NOMO-1 (cell line): ENCODE results near the gene KRTAP20-3.

Experiments used
- DNase-seq, 2 experiments: peaks; one replicate each; lab custom pipeline; 2025; ENCODE audit not compliant: unreplicated experiment in 2 of 2; lab: John Stamatoyannopoulos, UW

KRTAP20-3 gene

DNA sequence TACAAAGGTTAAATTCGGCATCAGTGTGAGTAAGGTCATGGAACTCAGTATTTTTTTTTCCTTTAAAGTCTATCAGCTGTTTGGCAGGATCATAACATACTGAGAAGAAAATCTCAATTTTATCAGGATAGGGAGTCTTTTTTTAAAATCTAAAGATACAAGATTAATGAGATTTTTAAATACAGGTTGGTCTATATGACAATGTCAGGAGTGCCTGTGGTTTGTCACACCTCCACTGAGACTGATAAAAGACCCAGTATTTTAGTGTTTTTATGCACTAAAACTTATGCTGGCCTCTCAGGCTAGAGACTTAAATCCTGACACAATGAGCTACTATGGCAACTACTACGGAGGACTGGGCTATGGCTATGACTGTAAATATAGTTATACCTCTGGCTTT, at the start of gene KRTAP20-3:
TSS of gene KRTAP20-3 (plus strand) at position 301 of the 400 bp plus-strand sequence.
- no peak for DNase-seq

DNA sequence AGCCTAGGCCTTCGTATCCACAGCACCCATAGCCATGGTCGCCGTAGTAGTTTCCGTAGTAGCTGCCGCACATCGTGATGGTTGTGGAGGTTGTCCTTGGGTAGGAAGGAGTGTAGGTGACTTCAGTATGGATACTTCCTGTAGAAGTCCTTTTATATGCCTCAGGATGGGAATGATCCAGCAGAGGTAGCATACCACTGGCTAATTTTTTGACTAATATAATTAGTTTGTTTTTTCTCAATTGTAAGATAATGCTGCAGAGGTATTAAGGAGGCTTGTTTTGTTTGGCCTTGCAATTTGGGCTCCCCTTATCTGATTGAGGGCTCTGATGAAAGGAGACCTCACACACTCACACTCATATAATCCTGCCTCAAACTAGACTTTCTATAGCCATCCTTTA, 43.9 kb upstream of the KRTAP20-3 start, which contains the start of gene KRTAP6-2:
TSS of gene KRTAP6-2 (minus strand) at position 101 of the 400 bp plus-strand sequence. CDS start at position 73, 28 bp downstream.
- no peak for DNase-seq

DNA sequence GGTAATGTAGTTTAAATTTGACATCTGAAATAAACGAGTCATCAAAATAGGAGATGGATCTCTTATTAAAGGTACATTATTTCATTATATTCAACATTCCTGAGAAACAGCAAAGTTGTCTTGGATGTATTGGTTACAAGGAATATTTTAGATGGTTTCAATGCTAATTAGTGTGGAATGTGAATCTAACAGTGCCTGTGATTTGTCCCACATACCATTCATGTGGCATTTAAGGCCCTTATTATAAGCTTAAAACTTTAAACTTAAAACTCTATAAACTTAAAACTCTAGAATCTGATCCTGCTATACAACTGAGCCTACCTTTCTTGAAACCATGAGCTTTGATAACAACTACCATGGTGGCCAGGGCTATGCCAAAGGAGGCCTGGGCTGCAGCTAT, 41.9 kb upstream of the KRTAP20-3 start, which contains the start of gene KRTAP22-1:
TSS of gene KRTAP22-1 (plus strand) at position 301 of the 400 bp plus-strand sequence.
- DNase-seq: no peak

DNA sequence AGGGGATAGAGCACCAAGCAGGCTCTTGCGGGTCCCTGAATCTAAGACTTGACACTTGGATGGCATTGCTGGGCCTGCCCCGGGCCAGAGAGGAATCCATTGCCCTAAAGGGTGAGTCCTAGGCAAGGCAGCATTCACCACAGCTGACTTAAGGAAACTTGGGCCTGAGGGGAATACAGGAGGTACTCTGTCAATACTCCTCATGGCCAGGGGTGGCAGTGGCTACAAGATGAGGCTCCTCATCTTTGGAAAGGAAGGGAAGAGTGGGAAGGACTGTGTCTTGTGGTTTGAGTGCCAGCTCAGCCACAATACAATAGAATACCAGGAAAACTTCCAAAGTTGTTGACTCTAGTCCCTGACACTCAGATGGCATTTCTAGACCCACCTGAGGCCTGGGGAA, 36.7 kb upstream of the KRTAP20-3 start:
- DNase-seq: no peak

DNA sequence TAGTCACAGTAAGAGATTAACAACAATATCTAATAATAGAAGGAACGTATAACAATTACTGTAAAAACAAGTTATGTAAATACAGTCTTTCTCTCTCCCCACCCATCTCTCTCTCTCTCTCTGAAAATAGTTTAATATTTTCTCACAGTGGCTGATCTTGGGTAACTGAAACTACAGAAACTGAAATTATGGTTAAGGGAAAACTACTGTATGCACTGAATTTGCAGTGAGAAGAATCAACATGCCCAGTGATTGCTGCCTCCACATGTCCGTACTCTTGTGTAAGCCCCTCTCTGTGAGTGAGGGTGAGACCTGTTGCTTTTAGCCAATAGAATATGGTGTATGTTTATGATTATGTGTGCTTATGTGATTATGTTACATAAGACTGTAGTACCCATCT, 30.5 kb upstream of the KRTAP20-3 start:
- no peak for DNase-seq

DNA sequence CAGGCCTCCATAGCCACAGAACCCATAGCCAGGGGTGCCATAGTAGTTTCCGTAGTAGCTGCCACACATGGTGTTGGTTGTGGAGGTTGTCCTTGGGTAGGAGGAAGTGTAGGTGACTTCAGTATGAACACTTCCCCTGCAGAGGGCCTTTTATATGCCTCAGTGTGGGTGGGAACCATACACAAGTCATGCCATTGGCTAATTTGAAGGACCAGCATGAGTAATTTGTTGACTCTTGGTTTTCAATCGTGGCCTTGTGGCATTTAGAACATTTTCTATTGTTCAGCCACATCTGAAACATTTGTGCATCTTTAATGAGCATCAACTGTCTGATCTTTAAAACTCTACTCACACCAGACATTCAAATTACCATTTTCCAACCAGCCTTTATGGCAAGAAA, 28.8 kb upstream of the KRTAP20-3 start, which contains the start of gene KRTAP6-1:
TSS of gene KRTAP6-1 (minus strand) at position 95 of the 400 bp plus-strand sequence. CDS start at position 69, 26 bp downstream.
- DNase-seq: no peak

DNA sequence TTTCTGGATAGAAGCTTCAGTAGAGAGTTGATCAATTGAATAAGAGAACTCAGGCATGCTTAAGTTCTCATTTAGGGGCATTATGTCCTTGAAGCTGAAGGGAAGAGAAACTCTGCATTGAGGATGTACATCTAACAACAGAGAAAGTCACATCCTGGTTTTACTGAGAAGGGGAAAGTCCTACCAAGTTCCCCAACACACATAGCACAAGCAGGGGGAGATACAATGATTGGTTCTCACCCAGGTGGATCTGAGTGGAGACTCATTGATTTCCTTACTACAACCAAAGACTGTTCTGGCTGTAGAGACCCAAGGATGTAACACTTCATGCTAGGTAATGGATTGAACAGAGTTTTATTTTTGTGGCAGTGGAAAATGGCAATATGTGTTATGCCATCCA, 27.5 kb upstream of the KRTAP20-3 start:
- DNase-seq: no peak

DNA sequence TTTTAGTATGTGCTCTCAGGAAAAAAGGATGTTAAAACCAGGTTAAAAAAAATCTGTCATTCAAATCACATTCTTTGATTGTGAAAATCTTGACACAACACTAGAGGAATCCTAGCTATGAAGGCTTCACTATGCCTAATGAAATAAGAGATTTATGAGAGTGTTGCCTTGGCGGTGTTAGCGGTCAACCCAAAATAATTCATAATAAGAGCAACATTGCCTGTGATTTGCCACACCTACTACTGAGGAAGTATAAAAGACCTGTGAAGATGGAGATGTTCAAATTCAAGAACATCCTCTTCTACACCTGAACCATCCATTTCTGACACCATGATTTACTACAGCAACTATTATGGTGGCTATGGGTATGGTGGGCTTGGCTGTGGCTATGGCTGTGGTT, 26.5 kb upstream of the KRTAP20-3 start, which contains the start of gene KRTAP20-1:
TSS of gene KRTAP20-1 (plus strand) at position 301 of the 400 bp plus-strand sequence. CDS start at position 331, 30 bp downstream.
- DNase-seq: no peak

DNA sequence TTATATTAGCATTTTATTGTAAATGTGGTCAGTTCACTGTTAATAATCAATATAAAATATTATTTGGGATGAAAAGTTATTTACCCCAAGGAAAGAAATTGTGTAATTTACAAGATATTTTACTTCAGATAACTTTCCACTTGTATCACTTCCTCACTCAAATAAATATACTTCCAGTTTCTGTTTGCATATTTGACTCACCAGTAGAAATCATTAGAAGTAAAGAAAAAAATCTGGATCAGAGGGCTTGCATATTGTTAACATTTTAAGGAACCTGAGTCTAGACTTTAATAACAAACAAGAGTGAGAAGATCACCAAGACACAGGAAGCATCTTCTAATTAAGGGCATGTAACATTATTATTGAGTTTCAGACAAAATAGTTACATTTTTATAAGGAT, 22.6 kb upstream of the KRTAP20-3 start:
- no peak for DNase-seq

DNA sequence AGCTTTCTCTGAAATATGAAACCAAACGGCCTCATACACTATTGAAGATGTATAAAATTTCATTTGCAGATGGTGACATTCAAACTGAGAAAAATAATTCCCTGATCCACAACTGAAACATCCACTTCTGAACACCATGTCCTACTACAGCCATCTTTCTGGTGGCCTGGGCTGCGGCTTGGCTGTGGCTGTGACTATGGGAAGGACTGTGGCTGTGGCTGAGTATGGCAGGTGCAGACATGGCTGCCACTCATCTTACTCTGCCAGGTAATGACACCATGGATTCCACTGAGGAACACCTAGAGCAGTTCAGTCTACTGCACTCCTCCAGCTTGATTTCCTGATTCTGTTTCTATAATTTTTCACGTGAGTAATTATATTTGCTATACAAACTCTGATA, 22.1 kb upstream of the KRTAP20-3 start, which contains the start of gene KRTAP20-4:
TSS of gene KRTAP20-4 (plus strand) at position 106 of the 400 bp plus-strand sequence.
- no peak for DNase-seq

DNA sequence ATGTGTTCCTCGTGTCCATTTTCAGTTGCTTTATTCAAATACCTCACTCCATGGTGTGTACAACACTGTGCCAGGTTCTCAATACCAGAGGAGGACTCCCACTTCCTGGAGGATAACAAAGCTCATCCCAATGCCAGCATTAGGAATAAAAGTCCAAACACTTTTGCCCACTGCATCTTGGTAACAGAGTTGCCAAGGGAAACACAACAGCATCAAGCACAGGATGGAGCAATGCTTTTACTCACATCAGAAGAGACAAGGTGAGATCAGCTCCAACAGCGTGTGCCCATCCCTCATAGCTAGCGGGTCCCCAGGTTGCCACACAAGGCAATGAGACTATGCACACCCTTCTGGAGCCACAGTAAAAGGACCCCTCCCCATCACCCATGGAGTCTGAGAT, 19.3 kb upstream of the KRTAP20-3 start:
- DNase-seq: no peak

DNA sequence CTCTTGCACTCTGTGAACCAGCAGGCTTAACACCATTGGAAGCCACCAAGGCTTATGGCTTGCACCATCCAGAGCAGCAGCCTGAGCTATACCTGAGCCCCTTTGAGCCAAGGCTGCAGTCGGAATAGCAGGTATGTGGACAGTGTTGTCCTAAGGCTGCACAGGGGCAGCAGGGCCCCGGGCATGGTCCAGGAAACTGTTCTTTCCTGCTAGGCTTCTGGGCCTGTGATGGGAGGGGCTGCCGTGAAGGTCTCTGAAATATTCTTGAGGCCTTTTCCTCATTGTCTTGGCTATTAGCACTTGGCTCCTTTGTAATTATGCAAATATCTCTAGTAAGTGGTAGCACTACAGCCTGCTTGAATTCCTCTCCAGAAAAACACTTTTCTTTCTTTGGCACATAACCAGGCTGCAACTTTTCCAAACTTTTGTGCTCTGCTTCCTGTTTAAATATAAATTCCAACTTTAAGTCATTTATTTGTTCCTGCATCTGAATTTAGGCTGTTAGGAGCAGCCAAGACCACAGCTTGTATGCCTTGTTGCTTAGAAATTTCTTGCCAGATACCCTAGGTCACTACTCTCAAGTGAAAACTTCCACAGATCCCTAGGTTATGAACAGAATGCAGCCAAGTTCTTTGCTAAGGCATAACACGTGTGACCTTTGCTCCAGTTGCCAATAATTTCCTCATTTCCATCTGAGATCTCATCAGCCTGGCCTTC, 17.1 kb upstream of the KRTAP20-3 start:
- no peak for DNase-seq

DNA sequence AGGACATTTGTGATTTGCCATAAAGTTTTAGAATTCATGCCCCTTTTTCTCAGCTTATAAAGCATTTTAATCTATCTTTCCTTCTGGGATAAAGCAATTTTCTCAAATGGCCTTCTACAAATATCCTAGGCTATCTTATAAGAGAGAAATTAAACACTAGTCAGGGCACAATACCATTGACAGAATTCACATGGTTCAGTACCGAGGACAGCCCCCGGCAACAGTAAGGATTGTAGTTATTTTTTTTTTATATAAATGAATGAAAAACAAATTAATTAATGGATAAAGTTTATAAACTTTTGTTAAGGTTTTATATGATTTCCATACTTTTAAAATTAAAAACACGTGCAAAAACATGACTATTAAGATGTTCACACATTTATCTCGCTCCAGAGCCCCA, 14.6 kb upstream of the KRTAP20-3 start:
- no peak for DNase-seq

DNA sequence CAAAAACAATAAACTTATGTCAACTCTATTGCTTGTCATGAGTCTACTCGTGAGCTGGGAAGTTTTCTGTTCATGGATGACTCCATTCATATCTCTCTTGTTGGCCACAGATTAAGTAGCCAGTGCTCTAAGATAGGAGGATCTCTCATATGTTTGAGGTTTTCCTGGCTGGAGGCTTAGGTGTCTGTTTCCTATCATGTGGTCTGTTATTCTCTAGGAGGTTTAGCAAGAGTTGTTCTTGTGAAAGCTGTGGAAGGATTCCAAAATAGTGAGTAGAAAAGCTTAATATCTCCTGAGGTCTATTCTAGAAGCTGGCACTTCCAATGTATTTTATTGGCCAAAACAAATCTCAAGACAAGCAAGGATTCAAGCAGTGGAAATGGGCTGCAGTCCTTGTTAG, 13.5 kb upstream of the KRTAP20-3 start:
- DNase-seq: no peak

DNA sequence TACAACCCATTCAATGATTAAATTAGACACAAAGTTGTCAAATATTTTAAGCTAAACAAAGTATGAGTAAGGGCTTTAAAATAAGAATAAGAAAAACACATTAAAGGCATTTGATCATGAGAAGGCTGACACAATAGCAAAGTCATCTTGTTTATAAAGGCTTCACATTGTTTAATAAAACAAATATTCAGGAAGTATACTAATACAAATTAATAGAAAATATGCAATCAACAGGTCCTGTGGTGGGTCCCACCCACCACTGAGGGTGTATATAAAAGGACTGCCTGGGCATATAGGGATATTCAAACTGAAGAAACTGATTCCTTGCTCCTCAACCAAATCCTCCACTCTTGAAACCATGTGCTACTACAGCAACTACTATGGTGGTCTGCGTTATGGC, 7.8 kb upstream of the KRTAP20-3 start, which contains the start of gene KRTAP20-2:
TSS of gene KRTAP20-2 (plus strand) at position 301 of the 400 bp plus-strand sequence. CDS start at position 359, 58 bp downstream.
- DNase-seq: no peak

DNA sequence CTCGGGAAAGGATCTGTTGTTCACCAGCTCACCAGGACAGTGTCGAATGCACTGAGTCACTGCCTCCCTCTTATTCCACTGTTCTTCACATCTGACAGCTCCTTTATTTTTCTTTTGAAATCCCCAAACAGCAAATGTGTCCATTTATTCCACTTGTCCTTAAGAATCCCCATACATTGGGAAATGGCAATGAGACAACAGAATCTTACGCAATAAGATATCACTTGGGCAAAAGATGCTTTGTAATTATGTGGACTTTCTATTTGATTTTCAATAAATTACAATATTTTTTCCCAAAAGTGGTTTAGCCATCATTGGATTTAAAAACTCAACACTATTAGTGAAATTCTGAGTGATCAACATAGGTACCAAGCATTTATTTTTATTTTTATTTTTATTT, 4.0 kb upstream of the KRTAP20-3 start:
- DNase-seq: no peak

DNA sequence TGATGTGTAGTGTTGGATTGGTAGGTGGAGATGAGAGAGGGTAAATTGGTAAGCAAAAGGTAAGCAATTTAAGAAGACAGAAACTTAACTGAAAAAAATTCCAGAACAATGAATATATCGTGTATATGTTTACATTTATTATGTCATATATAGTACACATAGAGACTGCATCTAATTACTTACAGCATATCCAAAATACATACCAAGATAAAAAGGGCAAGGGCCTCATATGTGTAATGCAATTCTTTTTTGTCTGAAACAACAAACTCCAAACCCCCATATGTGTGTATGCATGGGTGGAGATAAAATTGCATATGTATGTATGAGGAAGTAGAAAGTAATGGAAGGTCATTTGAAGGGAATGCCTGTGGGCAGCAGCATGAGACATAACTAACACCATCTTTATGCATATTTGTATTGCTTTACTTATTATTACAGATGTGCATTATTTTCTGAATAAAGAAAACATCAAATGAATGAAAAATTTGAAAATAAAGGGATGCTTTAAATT, 4.3 kb downstream of the KRTAP20-3 start:
- DNase-seq: no peak

DNA sequence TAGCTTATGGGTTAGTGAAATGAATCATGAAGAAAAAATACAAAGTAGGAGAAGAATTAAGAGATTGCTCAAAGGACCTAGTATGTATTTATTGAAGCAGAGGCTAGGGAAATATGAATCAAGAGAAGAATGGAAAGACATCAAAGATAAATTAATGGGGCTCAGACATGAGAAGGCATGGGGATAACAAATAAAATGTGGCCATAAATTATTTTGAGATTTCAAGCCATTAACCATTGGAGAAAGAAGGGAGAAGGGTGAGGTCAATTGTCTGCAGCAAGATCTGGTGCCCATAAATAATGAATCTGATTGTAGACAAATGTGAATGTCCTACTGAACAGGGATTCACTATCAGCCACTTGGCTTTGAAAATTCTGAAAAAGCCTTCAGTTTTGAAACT, 10.2 kb downstream of the KRTAP20-3 start:
- DNase-seq: no peak

DNA sequence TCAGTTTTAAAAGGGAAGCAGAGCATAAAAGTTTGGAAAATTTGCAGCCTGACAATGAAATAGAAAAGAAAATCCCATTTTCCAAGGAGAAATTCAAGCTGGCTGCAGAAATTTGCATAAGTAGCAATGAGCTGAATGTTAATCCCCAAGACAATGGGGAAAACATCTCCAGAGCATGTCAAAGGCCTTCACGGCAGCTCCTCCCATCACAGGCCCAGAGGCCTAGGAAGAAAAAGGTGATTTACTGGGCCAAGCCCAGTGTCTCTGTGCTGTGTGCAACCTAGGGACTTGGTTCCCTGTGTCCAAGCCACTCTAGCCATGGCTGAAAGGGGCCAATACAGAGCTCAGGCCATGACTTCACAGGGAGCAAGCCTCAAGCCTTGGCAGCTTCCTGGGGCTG, 26.1 kb downstream of the KRTAP20-3 start:
- DNase-seq: no peak

DNA sequence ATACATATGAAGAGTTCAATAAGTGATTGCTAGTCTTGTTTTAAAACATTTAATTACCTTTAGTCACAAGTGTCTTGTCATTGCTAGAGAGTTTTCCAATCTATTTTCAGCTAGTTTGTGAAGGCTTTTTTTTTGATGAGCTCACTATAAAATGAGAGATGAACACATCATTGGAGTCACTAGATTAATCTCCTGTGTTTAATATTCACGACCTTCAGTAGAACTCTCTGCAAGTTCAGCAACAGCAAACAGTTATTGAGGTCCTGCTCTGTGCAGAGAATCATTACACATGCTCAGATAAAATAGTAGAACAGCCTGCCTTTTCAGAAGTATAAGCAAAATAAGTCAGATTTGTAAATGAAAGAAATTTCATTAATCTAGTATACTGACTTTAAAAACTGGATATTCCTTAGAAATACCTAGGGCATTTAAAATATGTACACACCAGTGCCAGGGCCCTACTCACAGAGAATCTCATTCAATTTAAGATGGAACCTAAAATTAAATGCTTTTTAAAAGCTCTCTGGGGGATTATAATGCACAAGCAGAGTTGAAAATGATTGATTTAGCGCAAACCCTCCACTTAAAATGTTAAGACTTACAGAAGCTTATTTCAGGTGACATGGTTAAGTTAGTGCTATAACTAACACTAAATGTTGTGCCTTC, 30.5 kb downstream of the KRTAP20-3 start:
- DNase-seq: no peak

DNA sequence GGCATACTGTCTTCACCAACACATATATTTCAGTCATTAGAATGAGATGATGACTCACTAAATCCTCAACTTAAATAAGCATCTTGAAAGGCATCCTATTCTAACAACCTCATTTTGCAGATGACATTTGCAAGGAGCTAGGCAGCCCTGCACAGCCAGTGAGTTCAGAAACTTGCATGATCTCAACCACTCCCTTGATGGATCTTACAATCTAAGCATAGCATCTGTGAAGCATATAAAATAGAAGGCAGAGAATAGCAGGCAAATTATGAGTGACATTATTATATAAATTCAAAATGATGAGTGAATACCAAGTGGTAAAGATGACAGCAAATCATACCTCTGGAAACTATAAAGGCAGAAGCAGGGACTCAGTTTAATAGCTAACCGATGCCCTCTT, 31.6 kb downstream of the KRTAP20-3 start:
- no peak for DNase-seq
